ENCODE data around the gene MLPH.

GRCh38 chr2:237494066-237494465, 7.0 kb downstream of the MLPH start:
- TF ChIP-seq CTCF (conservative IDR thresholded peaks at IDR 0.05) (no peak), EZH2 (IDR thresholded peaks at IDR 0.05; ENCODE audit: low read depth) (no peak)

Data from PC-9 (cell line).